ENCODE data around the gene LRMDA.

The LRMDA gene

GRCh38 chr10:76317078-76317477, 885.7 kb downstream of the LRMDA start:
- TF ChIP-seq FOXM1 (IDR thresholded peaks at IDR 0.05; ENCODE audit: borderline replicate concordance, low read depth) (no peak), YY1 (IDR thresholded peaks at IDR 0.05; ENCODE audit: low read depth) (no peak)

- TF ChIP-seq TEAD4 (IDR thresholded peaks at IDR 0.05) (no peak), YY1 (IDR thresholded peaks at IDR 0.05; ENCODE audit: low read depth) (no peak), FOXM1 (IDR thresholded peaks at IDR 0.05; ENCODE audit: borderline replicate concordance, low read depth) (no peak), RAD21 (IDR thresholded peaks at IDR 0.05; ENCODE audit: low read depth) (no peak), CREB1 (IDR thresholded peaks at IDR 0.05; ENCODE audit: low read depth) (no peak), EGR1 (IDR thresholded peaks at IDR 0.05) (no peak), ZBTB7A (IDR thresholded peaks at IDR 0.05; ENCODE audit: low read depth) (no peak), MAX (IDR thresholded peaks at IDR 0.05) (no peak), CEBPB (IDR thresholded peaks at IDR 0.05) (no peak), NFIC (IDR thresholded peaks at IDR 0.05) (no peak)
Observed at GRCh38 chr10:76318211-76318610, 886.8 kb downstream of the LRMDA start.

GRCh38 chr10:76319661-76320060, 888.2 kb downstream of the LRMDA start:
- TF ChIP-seq YY1 (IDR thresholded peaks at IDR 0.05; ENCODE audit: low read depth) (no peak), EGR1 (IDR thresholded peaks at IDR 0.05) (no peak), CREB1 (IDR thresholded peaks at IDR 0.05; ENCODE audit: low read depth) (no peak), CEBPB (IDR thresholded peaks at IDR 0.05) (no peak), EP300 (IDR thresholded peaks at IDR 0.05; ENCODE audit: borderline replicate concordance) (no peak), ZBTB7A (IDR thresholded peaks at IDR 0.05; ENCODE audit: low read depth) (no peak), TAF1 (IDR thresholded peaks at IDR 0.05; ENCODE audit: low read depth) (no peak), TEAD4 (IDR thresholded peaks at IDR 0.05) (no peak), MAX (IDR thresholded peaks at IDR 0.05) (no peak), USF1 (IDR thresholded peaks at IDR 0.05) (no peak), FOXM1 (IDR thresholded peaks at IDR 0.05; ENCODE audit: borderline replicate concordance, low read depth) (no peak), RAD21 (IDR thresholded peaks at IDR 0.05; ENCODE audit: low read depth) (no peak), REST (IDR thresholded peaks at IDR 0.05; ENCODE audit: low read depth) (no peak), NFIC (IDR thresholded peaks at IDR 0.05) (no peak), TCF12 (IDR thresholded peaks at IDR 0.05; ENCODE audit: low read depth) (no peak)

- TF ChIP-seq TCF12 (IDR thresholded peaks at IDR 0.05; ENCODE audit: low read depth): no peak
- no peak for TF ChIP-seq YY1 (IDR thresholded peaks at IDR 0.05; ENCODE audit: low read depth)
- TF ChIP-seq USF1 (IDR thresholded peaks at IDR 0.05): no peak
- TF ChIP-seq MAX (IDR thresholded peaks at IDR 0.05): no peak
- no peak for TF ChIP-seq EP300 (IDR thresholded peaks at IDR 0.05; ENCODE audit: borderline replicate concordance)
- no peak for TF ChIP-seq NFIC (IDR thresholded peaks at IDR 0.05)
- no peak for TF ChIP-seq CREB1 (IDR thresholded peaks at IDR 0.05; ENCODE audit: low read depth)
- TF ChIP-seq TEAD4 (IDR thresholded peaks at IDR 0.05): no peak
- TF ChIP-seq CEBPB (IDR thresholded peaks at IDR 0.05): no peak
- no peak for TF ChIP-seq EGR1 (IDR thresholded peaks at IDR 0.05)
- no peak for TF ChIP-seq TAF1 (IDR thresholded peaks at IDR 0.05; ENCODE audit: low read depth)
Observed at GRCh38 chr10:76324283-76324682, 892.9 kb downstream of the LRMDA start.

- TF ChIP-seq FOXM1 (IDR thresholded peaks at IDR 0.05; ENCODE audit: borderline replicate concordance, low read depth) (no peak), EGR1 (IDR thresholded peaks at IDR 0.05) (no peak), CEBPB (IDR thresholded peaks at IDR 0.05) (no peak), CREB1 (IDR thresholded peaks at IDR 0.05; ENCODE audit: low read depth) (no peak), EP300 (IDR thresholded peaks at IDR 0.05; ENCODE audit: borderline replicate concordance) (no peak), TAF1 (IDR thresholded peaks at IDR 0.05; ENCODE audit: low read depth) (no peak), USF1 (IDR thresholded peaks at IDR 0.05) (no peak), RAD21 (IDR thresholded peaks at IDR 0.05; ENCODE audit: low read depth) (no peak)
Observed at GRCh38 chr10:76327441-76327840, 896.0 kb downstream of the LRMDA start.

- TF ChIP-seq EGR1 (IDR thresholded peaks at IDR 0.05): no peak
- TF ChIP-seq REST (IDR thresholded peaks at IDR 0.05; ENCODE audit: low read depth): no peak
- TF ChIP-seq ZBTB7A (IDR thresholded peaks at IDR 0.05; ENCODE audit: low read depth): no peak
- TF ChIP-seq CREB1 (IDR thresholded peaks at IDR 0.05; ENCODE audit: low read depth): no peak
- no peak for TF ChIP-seq TCF12 (IDR thresholded peaks at IDR 0.05; ENCODE audit: low read depth)
- TF ChIP-seq RAD21 (IDR thresholded peaks at IDR 0.05; ENCODE audit: low read depth): no peak
- TF ChIP-seq YY1 (IDR thresholded peaks at IDR 0.05; ENCODE audit: low read depth): no peak
- TF ChIP-seq TEAD4 (IDR thresholded peaks at IDR 0.05): no peak
- no peak for TF ChIP-seq MAX (IDR thresholded peaks at IDR 0.05)
- TF ChIP-seq NFIC (IDR thresholded peaks at IDR 0.05): no peak
- no peak for TF ChIP-seq TAF1 (IDR thresholded peaks at IDR 0.05; ENCODE audit: low read depth)
- TF ChIP-seq CEBPB (IDR thresholded peaks at IDR 0.05): no peak
- TF ChIP-seq USF1 (IDR thresholded peaks at IDR 0.05): no peak
- TF ChIP-seq FOXM1 (IDR thresholded peaks at IDR 0.05; ENCODE audit: borderline replicate concordance, low read depth): no peak
- no peak for TF ChIP-seq EP300 (IDR thresholded peaks at IDR 0.05; ENCODE audit: borderline replicate concordance)
Observed at GRCh38 chr10:76328348-76328747, 896.9 kb downstream of the LRMDA start.

Data from Ishikawa (cell line).